Upper lobe of left lung (tissue), 4 donors: ENCODE results near the gene FRMD3.

Experiments
- CTCF ChIP-seq, 6 experiments: fragments of 450-650 bp in 4 of 6; fragments of 200-600 bp in 2 of 6; sonication (generic) in 2 of 6; IDR thresholded peaks; one replicate each; pipeline ENCODE4 v1.5.1; 2016 to 2019; ENCODE audit warnings: antibody characterized with exemption in 6 of 6
- POLR2AphosphoS5 ChIP-seq, 2 donors: sonication (generic); formaldehyde crosslinking; IDR thresholded peaks; one replicate each; pipeline ENCODE4 v1.5.1; 2017; ENCODE audit warnings: antibody characterized with exemption in 2 of 2

GRCh38 chr9:83448626-83449025 lies 89.6 kb downstream of the FRMD3 start:
- TF ChIP-seq CTCF (IDR thresholded peaks at IDR 0.05) (no peak), POLR2AphosphoS5 (IDR thresholded peaks at IDR 0.05) (no peak)
